HG02938 (cell line): ENCODE results near the gene TUBGCP3.
A peak's percentile ranks its signal among the peaks of the same experiment; 100 is the strongest.
"Not testable (repeated sequence)": the region's sequence is repeated elsewhere in the genome, so short reads cannot be mapped to it uniquely, and the experiment has no call there.

Experiments used
- ATAC-seq: cut with Tn5 transposase; IDR thresholded peaks from one replicate; pipeline ENCODE4 v1.9.1; 2021; ENCODE audit warnings: mild to moderate bottlenecking, moderate library complexity; ENCODE audit not compliant: unreplicated experiment

The TUBGCP3 gene

GRCh38 chr13:112532837-112533745 lies 54.9 kb downstream of the TUBGCP3 start:
- no peak for ATAC-seq

GRCh38 chr13:112531263-112531794 lies 56.6 kb downstream of the TUBGCP3 start:
- no peak for ATAC-seq

- ATAC-seq = no peak
Observed at GRCh38 chr13:112530861-112531260, 57.1 kb downstream of the TUBGCP3 start.

GRCh38 chr13:112529216-112529615 lies 58.7 kb downstream of the TUBGCP3 start:
- ATAC-seq = no peak

- no peak for ATAC-seq
Observed at GRCh38 chr13:112526146-112526853, 61.7 kb downstream of the TUBGCP3 start.

GRCh38 chr13:112525356-112525945 lies 62.5 kb downstream of the TUBGCP3 start:
- no peak for ATAC-seq

- no peak for ATAC-seq
Observed at GRCh38 chr13:112522578-112522977, 65.4 kb downstream of the TUBGCP3 start.

GRCh38 chr13:112521073-112521685 lies 66.8 kb downstream of the TUBGCP3 start:
- peak; percentile 49 for ATAC-seq

- ATAC-seq = no peak
Observed at GRCh38 chr13:112519517-112520060, 68.4 kb downstream of the TUBGCP3 start.

- ATAC-seq = no peak
Observed at GRCh38 chr13:112516218-112516617, 71.7 kb downstream of the TUBGCP3 start.

- ATAC-seq = no peak
Observed at GRCh38 chr13:112513761-112514160, 74.2 kb downstream of the TUBGCP3 start.

GRCh38 chr13:112510987-112511685 lies 76.8 kb downstream of the TUBGCP3 start:
- ATAC-seq = no peak

- no peak for ATAC-seq
Observed at GRCh38 chr13:112510002-112510780, 77.8 kb downstream of the TUBGCP3 start.

GRCh38 chr13:112509190-112509589 lies 78.8 kb downstream of the TUBGCP3 start:
- ATAC-seq = no peak

GRCh38 chr13:112506046-112506445 lies 81.9 kb downstream of the TUBGCP3 start:
- ATAC-seq = no peak

- ATAC-seq = no peak
Observed at GRCh38 chr13:112496166-112496565, 91.8 kb downstream of the TUBGCP3 start.

- no peak for ATAC-seq
Observed at GRCh38 chr13:112495465-112495864, 92.5 kb downstream of the TUBGCP3 start.

- no peak for ATAC-seq
Observed at GRCh38 chr13:112489199-112489598, 98.8 kb downstream of the TUBGCP3 start.

- ATAC-seq = not testable (repeated sequence)
Observed at GRCh38 chr13:112488343-112489050, 99.5 kb downstream of the TUBGCP3 start.
